Stimulated activated CD8-positive, alpha-beta memory T cell treated with anti-CD3 and anti-CD28 coated beads, Interleukin-15, amount 100 ng/mL, for 48 hours (primary cell): ENCODE measurements around the gene HELZ2.

Source experiments
- DNase-seq, 2 donors: peaks; one replicate each; pipeline ENCODE4 v3.0.0-alpha.2; 2020; ENCODE audit warnings: low read depth in 2 of 2

The HELZ2 gene

GRCh38 chr20:63553251-63553932, 20.6 kb downstream of the HELZ2 start:
- DNase-seq, result peak; percentile 66 to 73

GRCh38 chr20:63552481-63553249, 21.4 kb downstream of the HELZ2 start:
- DNase-seq, result no peak

- no peak for DNase-seq
Measured at GRCh38 chr20:63551068-63551467, 23.0 kb downstream of the HELZ2 start.

DNA sequence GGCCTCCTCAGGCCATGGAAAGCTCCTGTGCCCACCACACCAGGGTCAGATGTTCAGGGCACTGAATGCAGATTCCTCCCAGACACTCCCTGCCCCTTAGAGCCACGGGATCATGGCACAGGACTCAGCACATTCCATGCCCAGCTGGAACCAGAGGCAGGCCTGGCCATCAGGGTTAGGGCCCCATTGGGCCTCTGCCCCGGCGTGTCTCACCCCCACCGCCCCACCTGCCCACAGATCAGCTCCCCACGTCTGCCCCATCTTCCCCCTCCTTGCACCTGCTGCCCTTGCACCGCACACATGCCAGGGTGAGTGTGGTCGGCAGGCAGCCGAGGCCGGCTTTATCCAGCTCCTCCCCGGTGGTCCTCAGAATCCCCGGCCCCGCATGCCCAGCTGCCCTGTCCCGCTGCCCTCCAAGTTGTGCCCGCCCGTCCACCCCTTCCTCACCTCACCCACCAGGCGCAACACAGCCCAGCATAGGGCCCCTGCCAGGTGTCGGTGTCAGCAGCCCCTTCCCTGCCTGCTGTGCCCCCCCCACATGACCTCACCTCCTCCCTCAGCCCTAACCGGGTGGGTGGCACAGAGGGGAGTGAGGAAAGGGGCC, 24.3 kb downstream of the HELZ2 start:
- DNase-seq, result no peak

DNA sequence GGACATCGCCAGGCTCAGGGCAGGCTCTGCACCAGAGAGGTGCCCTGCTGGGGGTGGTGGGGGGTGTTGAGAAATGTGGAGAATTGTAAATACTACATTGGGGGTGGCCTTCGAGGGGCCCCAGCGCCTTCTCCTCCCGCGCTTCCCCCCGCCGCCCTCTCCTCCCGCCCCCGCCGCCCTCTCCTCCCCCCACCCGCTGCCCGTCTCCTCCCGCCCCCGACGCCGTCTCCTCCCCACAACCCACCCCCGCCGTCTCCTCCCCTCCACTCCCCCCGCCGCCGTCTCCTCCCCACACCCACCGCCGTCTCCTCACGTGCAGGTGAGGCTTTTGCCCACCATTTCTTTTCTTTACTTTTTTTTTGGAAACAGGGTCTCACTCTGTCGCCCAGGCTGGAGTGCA, 25.0 kb downstream of the HELZ2 start:
- no peak for DNase-seq

DNA sequence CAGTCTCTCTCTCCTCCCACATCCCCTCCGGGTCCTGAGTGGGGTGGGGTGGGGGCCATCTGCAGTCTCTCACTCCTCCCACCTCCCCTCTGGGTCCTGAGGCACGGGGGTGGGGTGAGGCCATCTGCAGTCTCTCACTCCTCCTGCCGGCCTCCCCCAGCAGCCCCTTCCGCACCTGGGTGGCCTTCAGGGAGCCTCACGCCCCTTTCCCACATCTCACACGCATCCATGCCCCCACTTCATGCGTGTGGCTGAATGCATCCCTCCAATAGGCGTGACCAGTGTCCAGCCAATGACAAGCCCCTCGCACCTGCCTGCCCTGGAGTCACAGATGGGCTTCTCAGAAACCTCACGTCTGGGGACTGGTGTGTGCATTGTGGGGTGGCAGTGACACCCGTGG, 25.5 kb downstream of the HELZ2 start:
- no peak for DNase-seq

DNA sequence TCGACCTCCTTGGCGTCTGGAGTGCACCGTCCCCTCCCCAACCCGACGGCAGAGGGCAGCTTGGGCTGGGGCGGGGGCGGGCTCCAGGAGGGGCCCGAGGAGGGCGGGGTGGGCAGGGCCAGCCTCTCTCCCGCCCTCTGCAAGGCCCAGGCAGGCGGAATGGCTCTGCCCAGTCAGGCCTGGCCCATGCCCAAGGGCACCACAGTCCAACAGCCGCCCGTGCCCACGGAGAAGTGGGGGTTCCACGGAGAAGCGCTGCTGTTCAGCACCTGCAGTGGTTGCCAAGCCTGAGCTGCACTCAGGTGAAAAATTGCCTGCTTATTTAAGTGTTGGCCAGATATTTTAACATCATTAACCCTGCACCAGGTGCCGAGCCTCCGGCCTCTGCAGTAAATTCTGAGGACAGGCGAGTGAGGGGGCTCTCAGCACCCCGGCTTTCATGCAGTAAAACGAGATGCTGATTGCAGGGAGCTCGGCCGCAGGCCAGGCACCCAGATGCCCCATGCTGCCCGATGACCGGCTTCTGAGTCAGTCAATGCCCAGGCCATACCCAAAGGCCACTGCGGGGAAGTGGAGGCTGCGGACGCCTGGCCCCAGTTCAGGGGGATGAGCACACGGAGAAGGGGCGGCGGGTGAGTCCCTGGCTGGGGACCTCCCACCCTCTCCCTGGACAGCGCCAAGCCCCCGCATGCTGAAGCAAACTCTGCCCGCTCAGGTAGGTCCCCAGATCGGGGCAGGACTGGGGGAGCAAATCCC, 26.1 kb downstream of the HELZ2 start, which contains the start of gene SRMS:
SRMS (minus strand) TSS at position 25 of the 756 bp plus-strand sequence. CDS start 286 bp downstream, outside the sequence.
- DNase-seq, result no peak

GRCh38 chr20:63546956-63547724, 26.9 kb downstream of the HELZ2 start:
- no peak for DNase-seq

DNA sequence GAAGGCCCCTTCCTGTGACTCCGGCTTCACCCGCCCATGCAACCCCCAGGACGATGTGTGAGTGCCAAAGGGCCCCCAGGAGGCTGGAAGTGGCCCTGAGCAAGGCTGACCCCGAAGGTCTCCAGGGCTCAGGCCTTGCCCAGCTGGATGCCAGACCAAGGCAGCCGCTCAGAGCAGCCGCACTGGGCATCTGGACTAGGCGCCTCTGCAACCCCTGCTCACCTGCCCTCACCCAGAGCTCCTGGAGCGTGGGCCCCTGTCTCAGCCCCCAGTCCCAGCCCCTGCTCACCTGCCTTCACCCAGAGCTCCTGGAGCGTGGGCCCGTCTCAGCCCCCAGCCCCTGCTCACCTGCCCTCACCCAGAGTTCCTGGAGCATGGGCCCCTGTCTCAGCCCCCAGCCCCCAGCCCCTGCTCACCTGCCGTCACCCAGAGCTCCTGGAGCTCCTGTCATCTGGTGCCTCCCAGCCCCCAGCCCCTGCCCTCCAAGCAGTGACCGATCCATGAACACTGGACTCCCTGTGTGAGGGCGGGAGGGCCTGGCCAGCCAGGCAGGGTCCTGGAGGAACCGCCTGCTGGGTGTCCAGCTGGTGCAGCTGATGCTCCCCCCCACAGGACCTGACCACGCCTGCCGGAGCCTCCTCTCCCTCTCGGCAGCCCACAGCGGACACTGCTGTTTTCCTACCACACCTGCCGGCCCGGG, 27.6 kb downstream of the HELZ2 start:
- DNase-seq, result no peak

- no peak for DNase-seq
Measured at GRCh38 chr20:63545814-63546213, 28.2 kb downstream of the HELZ2 start.

DNA sequence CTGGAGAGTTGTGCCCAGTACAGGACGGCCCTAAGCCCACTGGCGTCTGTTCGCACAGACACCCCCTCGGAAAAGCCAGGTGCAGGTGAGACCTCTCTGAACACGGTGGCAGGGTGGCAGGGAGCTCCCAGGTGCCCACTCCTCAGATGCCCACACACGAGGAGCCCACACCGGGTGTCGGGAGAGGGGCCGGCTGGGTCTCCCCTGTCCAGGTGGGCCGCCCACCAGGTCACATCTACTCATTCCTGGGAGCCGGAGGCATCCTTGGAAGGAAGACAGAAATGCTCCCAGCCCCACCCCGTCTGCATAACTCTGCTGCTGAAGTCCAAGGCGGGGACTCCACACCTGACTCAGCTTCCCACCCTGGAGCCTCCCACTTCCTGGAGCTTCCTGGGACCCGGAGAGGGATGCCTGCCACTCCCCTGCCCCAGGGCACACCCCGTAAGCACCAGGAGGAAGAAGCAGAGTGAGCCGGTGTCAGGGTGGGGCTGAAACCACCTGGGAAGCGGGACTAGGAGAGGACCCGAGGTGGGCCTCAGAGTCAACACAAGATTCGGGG, 29.0 kb downstream of the HELZ2 start:
- DNase-seq, result no peak

- DNase-seq, result no peak
Measured at GRCh38 chr20:63544241-63544957, 29.6 kb downstream of the HELZ2 start.

DNA sequence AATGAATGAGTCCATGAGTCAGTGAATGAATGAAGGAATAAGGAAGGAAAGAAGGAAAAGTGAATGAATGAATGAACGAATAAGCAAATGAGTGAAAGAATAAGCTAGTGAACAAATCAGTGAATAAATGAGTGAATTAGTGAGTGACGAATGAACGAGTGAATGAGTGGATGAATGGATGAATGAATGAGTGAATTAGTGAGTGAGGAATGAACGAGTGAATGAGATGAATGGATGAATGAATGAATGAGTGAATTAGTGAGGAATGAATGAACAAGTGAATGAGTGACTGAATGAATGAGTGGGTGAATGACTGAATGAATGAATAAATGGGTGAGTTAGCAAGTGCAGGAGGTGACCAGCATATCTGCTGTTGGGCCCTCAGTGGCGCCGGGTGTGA, 30.3 kb downstream of the HELZ2 start:
- DNase-seq, result no peak

GRCh38 chr20:63543131-63543530, 30.9 kb downstream of the HELZ2 start:
- DNase-seq, result no peak

GRCh38 chr20:63542696-63543095, 31.3 kb downstream of the HELZ2 start:
- no peak for DNase-seq

DNA sequence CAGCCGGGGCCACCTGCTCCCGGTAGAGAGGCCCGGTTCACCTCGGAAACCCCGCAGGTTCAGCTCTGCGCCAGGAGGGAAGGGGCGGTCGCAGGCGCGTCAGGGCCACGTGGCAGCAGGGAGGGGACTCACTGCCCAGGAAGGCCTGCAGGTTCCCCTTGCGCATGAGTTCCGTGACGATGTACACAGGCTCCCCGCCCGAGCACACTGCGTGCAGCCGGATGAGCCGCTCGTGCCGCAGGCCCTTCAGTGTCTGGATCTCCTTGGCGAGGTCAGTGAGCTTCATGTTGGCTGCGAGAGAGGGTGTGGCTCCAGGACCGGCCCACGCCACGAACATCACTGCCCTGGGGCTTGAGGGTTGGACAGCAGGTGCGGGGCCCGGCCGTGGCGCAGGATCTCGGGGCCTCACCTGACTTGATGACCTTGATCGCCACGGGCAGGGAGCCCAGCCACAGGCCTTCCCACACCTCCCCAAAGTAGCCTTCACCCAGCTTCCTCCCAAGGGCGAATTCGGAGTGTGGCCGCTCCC, 31.9 kb downstream of the HELZ2 start:
- DNase-seq, result no peak

- DNase-seq, result no peak
Measured at GRCh38 chr20:63541371-63541770, 32.7 kb downstream of the HELZ2 start.

GRCh38 chr20:63540417-63541186, 33.4 kb downstream of the HELZ2 start:
- peak in 1 of 2 donors; percentile 34 for DNase-seq
